Right lung (tissue), 10 donors: ENCODE results near the gene REC114. TPM values are rescaled to one million over a fixed set of nuclear protein-coding genes. Genes with fewer than 3 reads are reported as not detected.
"Not testable (repeated sequence)": the region's sequence is repeated elsewhere in the genome, so short reads cannot be mapped to it uniquely, and the experiment has no call there.

Experiments used
- DNase-seq, 2 donors: peaks; one replicate each; pipeline ENCODE4 v3.0.0-alpha.2; 2013
- long read RNA-seq, 8 donors: transcript quantifications; one replicate each; lab custom pipeline, GENCODE V29; 2026
- polyA plus RNA-seq, 5 donors: library from polyadenylated mRNA; unstranded; fragments of 120-200 nt; gene quantifications; one replicate each; pipeline versions ENCODE4 v1.2.1 to v1.2.3, GENCODE V29; 2013; ENCODE audit warnings: inconsistent platforms in 1 of 5, low replicate concordance in 1 of 5; ENCODE audit not compliant: insufficient read length in 5 of 5, insufficient read depth in 1 of 5

REC114 gene, protein sequence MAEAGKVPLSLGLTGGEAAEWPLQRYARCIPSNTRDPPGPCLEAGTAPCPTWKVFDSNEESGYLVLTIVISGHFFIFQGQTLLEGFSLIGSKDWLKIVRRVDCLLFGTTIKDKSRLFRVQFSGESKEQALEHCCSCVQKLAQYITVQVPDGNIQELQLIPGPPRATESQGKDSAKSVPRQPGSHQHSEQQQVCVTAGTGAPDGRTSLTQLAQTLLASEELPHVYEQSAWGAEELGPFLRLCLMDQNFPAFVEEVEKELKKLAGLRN
- polyA plus RNA-seq = under 1 TPM in 1 of 5 donors, not detected in 4; 0.13 TPM
- long read RNA-seq, donor 1, partial matches to known transcripts = 131 of 144 reads
- long read RNA-seq, donor 1, other reads (novel, unspliced or antisense) = 13 of 144 reads
- long read RNA-seq, donor 2 = 0 reads
- long read RNA-seq, donor 3 = 0 reads
- long read RNA-seq, donor 4, partial matches to known transcripts = 25 of 85 reads
- long read RNA-seq, donor 4, other reads (novel, unspliced or antisense) = 60 of 85 reads
- long read RNA-seq, donor 5, partial matches to known transcripts = 38 of 114 reads
- long read RNA-seq, donor 5, other reads (novel, unspliced or antisense) = 76 of 114 reads
- long read RNA-seq, donor 6, partial matches to known transcripts = 45 of 115 reads
- long read RNA-seq, donor 6, other reads (novel, unspliced or antisense) = 70 of 115 reads
- long read RNA-seq, donor 7, partial matches to known transcripts = 59 of 173 reads
- long read RNA-seq, donor 7, other reads (novel, unspliced or antisense) = 114 of 173 reads
- long read RNA-seq, donor 8, partial matches to known transcripts = 16 of 46 reads
- long read RNA-seq, donor 8, other reads (novel, unspliced or antisense) = 30 of 46 reads

DNA sequence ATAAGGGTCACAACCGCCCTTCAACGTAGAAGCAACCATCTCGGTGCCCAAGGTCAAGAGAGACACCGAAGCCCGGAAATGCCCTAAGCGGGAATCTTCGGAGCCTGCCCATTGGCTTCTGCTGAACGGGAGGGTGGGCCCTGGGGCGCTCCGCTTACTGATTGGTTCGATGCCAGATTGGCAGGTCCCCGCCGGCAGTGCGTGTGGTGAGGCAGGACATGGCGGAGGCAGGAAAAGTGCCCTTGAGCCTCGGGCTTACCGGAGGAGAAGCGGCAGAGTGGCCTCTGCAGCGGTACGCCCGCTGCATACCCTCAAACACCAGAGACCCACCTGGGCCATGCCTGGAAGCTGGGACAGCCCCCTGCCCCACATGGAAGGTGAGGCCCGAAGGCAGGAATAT, at the start of gene REC114:
Gene REC114, plus strand, starts transcription at position 197 of the 400 bp plus-strand sequence. Its CDS starts 22 bp downstream, at position 219.
- DNase-seq = no peak

DNA sequence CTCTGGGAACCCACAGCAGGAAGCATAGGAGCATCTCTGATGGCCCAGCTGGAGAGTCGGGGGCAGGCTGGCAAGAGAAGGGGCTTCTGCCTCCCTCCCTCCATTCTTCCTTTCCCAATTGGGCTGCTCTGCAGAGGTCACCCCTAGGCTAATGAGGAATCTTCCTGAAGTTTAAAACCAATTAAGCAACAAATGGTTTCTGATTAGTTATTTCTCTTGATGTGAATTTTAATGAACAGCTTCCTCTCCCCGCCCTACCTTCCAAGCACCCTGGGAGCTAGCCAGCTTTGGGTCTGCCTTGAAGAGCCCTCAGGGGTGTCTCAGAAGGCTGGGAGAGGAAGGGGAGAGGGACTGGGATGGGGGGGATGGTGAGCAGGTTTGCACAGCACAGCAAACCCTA, 49.6 kb upstream of the REC114 start:
- DNase-seq = no peak

DNA sequence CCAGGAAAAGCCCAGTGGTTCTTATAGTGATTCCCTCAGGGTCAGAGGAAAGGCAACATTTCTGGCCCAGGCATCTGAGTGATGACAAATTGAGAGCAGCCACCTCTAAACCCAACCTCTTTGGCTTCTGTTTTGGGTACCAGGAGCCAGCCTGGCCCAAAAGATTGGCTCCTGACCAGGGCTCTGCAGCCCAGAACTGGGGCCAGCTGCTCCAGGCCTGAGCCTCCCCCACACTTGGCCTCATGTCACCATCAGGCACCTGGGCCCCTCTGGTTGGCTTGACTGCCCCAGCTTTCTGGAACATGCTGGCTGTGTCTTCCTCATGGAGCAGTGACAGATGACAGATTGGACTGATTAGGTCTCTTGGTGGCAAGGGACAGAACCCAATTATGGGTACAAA, 48.2 kb upstream of the REC114 start:
- no peak for DNase-seq

DNA sequence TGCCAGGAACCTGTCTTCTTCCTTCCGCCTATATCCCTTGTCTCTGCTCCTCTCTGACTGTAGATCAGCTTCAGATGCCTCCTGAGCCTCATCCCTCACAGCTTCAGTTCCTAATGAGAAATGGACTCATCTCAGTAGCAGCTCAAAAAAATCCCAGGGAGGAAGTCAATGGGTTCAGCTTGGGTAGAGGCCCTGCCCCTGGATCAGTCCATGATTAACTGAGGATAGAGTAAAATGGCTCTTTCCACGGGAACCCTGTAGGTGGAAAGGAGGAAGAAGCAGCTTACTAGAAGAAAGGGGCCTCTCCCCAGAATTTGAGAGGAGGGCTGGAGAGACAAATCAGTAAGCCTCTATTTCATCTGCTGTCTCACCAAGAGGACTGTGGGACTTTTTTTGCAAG, 47.3 kb upstream of the REC114 start:
- no peak for DNase-seq

DNA sequence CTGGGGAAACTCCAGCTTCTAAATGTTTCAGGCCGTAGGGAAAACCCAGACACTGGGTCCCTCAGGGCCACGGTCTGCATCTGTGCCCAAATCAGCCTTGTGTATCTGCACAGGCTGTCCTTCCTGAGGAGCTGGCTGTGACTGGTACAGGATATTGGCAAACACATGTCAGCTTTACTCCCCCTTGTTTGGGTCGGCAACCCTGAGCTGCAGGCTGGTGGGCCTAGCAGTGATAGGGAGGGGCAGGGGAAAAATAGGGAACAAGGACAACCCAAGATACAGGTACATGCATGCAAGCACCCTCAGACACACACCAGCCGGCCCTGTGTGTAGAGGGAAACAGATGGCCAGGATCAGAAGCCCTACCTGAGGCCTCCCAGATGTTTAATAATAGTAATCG, 45.5 kb upstream of the REC114 start:
- no peak for DNase-seq

DNA sequence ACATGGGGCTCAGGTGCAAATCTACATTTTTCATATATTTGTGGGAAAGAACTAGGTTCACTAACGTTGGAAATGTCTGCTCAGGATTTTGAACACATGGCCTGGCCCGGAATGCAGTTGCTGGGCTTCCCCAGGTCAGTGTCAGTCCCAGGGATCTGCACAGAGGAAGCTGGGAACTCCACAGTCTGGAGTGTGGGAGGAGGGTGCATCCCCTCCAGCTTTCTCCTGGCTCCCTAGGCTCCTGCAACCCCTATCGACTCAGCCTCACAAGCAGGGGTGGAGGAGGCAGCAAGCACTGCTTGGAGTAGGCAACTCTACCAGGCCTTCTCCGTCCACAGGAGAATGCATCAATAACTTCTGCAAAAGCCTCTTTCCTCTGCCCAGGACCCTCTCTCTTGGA, 44.1 kb upstream of the REC114 start:
- no peak for DNase-seq

DNA sequence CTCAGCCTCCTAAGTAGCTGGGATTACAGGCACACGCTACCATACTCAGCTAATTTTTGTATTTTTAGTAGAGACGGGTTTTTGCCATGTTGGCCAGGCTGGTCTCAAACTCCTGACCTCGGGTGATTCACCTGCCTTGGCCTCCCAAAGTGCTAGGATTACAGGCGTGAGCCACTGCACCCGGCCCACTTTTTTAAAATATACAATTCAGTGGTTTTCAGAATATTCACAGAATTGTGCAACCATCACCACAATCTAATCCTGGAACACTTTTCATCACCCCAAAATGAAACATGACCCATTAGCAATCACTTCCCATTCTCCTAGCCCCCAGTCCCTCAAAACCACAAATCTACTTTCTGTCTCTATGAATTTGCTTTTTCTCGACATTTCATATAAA, 42.7 kb upstream of the REC114 start:
- DNase-seq = not testable (repeated sequence)

DNA sequence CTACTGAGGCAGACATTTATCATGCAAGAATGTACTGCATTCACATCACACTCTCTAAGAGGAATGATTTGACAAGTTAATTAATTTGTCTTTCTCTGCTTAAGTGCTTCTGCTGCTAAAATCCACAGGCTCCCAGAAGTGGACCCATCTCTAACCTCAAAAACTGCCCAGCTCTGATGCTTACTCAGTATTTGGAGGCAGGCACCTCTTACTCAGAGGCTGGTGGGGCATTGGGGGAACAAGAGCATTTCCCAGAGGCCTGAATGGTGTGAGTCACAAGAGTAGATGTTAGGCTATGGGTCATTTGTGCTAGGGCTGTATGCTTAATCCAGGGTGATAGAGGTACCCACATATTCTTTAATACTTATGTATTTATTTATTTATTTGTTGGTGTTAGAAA, 39.8 kb upstream of the REC114 start:
- no peak for DNase-seq

DNA sequence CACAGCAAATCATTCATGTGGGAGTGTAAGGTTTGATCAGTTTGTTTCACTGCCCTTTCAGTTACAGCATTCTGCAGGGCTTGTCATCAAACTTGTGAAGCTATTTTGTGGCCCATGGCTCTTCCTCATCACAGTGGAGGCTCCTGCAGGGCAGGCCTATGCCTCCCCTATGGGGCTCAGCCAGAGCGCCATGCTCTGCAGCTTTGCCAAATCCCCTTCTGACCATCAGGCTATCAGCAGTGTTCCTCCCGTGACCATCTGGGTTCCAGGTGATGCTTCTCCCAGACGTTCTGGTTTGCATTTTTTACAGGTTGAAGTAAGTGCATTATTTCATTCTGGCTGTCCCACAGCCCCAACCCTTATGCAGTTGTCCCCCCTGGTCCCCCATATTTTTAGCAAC, 28.1 kb upstream of the REC114 start:
- DNase-seq = no peak

DNA sequence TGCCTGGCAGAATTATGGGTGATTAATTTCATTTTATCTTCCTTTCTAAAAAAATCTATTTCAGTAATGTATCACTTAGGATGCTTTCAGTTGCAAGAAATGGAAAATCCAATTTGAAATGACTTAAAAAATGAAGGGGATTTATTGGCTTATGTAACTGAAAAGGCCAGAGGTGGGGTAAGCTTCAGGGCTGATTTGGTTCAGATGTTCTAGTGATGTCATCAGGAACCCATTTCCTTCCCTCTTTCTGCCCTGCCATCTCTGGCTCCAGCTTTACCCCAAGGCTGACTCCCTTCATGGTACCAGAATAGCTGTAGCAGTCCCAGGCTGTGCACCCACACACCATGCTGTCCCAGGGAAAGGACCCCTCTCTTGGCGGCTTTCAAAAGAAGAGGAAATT, 18.5 kb upstream of the REC114 start:
- DNase-seq = no peak

DNA sequence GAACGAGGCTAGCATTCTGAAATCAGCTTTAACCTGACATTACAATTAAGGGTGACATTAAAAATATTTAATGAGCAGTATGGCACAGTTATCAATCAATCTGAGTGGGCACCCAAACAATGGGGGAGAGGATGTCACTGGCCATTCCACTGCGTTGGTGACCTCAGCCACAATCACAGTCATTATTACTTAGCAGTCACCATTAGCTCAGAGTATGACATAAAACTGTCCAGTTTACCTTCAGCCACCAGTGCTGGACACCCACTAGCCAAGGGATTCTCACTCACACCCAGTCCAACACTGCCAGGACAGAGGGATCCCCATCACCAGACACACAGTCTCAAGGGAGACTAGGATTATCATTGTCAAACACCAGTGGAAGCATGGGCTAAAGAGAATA, 17.5 kb upstream of the REC114 start:
- DNase-seq = no peak

DNA sequence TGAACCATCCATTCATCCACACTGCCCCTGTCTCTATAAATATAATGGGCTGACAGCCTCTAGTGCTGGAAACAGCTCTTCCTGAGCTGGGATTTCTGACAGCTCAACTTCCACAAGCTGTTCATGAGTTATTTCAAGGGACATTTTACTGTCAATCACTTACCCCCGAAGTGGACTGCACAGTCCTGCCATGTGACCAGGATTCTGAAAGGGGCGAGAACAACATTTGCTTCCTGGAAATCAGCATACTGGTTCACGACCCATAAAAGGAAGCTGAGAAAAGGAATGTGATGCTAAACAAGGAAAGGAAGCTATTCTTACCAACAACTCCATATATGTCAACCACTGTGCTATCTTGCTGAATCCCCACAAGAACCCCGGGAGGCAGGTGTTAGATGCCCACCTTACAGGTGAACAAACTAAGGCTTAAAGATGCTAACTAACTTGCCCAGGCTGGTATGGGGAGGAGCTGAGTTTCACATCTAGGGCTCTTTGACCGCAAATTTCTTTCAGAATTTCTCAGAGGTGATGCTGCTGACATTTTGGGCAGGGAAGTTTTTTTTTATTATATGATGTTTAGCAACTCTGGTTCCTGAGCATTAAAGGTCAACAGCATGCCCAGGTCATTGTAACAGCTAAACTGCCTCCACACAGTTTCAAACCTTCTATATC, 16.5 kb upstream of the REC114 start:
- DNase-seq = no peak

DNA sequence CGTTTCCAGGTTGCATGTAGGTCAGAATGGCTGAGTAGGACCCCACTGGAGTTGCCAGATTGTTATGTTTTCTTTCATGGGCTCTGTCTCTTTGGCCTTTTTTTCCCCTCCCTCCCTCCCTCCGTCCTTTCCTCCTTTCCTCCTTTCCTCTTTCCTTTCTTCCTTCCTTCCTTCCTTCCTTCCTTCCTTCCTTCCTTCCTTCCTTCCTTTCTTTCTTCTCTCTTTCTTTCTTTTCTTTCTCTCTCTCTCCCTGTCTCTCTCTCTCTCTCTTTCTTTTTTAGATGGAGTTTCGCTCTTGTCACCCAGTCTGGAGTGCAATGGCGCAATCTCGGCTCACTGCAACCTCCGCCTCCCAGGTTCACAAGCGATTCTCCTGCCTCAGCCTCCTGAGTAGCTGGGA, 11.6 kb upstream of the REC114 start:
- DNase-seq = not testable (repeated sequence)

DNA sequence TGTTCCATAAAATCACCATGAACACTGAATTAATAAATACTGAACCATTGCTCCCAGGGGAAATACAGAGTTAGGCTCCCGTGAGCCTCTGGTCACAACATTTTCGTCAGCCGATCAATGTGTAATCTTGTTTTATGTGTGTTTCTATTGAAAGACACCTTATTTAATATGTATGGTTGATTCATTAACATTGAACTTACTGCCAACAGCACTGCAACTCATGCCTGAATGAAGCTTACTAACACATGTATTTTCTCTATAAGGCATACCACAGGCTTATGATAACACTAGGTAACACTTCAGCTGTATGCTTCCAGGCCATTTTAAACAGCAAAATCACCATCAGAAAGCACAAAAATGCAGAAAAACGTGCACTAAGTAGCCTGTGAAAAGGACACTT, 9.1 kb upstream of the REC114 start:
- DNase-seq = no peak

DNA sequence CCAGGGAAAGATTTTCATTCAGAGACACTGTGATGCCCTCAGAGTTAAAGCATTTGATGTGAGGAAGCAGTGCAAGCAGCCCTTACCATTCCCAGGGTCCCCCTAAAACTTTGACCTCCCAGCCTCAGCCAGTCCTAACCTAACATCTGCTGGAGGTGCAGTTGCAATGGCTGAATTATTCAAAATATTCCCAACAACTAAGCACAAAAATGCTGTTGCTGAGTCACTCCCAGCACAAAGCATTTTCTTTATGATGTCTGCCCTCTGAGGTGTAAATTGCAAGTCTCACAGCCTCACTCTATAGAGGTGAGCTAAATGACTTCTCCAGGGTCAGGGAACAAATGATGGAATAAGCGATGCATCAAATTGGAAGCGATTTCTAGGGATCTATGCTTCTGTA, 6.4 kb upstream of the REC114 start:
- DNase-seq = no peak

DNA sequence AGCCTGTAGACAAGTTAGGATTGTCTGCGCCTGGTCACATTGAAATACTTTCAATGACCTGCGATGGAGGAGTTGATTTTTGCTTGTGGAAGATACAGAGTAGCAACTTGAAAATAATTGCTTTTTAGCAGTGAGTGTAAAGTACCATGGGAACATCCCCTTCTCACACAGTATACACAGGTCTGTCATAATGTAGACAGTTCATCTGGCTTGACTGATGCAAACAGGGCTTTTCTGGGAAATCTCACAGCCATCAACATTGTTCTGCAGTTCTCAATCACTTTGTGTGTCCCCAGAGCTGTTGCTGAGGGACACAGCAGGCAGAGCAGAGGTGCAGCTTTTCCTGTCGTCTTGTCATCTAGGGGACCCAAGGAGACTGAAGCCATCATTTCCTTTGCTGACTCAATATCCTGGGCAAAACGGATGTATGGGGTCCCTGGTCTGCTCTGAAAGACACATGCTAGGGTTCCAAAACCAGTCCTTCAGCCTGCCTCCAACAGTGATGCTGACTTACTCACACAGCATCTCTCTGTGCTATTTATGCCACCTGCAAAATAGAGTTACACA, 5.3 kb upstream of the REC114 start:
- no peak for DNase-seq

DNA sequence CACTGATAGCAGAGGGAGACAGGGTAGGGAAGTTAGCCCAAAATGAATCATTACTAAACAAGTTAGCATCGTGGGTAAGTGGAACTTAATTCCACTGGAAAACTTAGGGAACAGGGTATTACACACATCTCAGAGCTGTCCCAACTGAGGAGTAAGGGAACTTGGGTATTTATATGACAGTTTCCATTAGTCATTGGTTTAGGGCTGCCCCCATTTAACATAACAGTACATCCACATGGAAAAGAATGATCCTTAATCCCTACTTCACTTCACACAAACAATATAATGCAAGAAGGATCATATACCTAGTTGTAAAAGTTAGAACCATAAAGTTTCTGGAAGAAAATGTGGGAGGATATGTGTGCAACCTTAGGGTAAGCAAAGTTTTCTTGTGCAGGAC, 4.3 kb upstream of the REC114 start:
- DNase-seq = no peak

DNA sequence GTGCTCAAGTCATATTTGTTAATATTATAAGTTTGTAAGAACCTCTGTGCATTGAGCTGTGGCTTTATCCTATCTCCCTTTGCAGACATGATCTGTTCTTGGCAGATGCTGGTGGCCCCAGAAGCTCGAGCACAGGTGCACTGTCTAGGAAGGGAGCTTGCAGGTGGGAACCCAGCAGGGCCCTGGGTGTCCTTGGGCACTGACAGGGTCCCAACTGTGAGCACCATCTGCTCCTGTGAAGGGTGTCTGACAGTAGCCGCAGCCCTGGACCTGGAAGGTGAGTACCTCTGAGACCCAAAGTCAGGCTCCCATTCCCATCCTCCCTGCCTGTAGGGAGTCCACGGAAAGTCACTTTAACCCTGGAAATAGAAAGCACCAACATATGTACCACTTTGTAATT, 2.4 kb upstream of the REC114 start:
- DNase-seq = no peak

DNA sequence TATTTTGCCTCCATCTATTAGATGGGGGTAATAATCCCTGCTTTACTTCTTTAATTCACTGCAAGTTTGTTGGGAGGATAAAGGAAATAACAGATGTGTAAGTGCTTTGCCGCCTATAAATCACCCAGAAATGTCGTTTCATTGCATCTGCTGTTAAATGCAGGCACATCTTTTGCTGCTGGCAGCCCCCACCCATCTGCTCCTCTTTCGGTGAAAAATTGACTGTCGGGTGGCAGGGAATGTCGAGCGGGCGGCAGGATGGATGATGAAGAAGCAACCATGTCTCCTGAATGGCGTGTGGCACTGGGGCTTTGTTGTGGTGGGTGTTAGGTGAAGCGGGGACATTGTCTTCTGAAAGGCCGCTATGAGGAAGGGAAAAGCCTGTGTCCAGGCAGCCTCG, 543 bp upstream of the REC114 start:
- no peak for DNase-seq

DNA sequence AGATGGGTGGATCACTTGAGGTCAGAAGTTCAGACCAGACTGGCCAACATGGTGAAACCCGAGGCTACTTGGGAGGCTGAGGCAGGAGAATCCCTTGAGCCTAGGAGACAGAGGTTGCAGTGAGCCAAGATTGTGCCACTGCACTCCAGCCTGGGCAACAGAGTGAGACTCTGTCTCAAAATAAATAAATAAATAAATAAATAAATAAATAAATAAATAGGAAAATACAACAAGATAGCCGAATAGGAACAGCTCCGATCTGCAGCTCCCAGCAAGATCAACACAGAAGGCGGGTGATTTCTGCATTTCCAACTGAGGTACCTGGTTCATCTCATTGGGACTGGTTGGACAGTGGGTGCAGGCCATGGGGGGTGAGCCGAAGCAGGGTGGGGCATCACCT, 4.5 kb downstream of the REC114 start:
- DNase-seq = not testable (repeated sequence)

DNA sequence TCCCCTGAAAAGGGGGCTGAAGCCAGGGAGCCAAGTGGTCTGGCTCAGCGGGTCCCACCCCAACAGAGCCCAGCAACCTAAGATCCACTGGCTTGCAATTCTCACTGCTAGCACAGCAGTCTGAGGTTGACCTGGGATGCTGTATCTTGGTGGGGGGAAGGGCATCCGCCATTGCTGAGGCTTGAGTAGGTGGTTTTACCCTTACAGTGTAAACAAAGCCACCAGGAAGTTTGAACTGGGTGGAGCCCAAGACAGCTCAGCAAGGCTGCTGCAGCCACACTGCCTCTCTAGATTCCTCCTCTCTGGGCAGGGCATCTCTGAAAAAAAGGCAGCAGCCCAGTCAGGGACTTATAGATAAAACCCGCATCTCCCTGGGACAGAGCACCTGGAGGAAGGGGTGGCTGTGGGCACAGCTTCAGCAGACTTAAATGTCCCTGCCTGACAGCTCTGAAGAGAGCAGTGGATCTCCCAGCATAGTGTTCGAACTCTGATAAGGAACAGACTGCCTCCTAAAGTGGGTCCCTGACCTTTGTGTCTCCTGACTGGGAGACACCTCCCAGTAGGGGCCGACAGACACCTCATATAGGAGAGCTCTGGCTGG, 5.3 kb downstream of the REC114 start:
- DNase-seq = not testable (repeated sequence)

DNA sequence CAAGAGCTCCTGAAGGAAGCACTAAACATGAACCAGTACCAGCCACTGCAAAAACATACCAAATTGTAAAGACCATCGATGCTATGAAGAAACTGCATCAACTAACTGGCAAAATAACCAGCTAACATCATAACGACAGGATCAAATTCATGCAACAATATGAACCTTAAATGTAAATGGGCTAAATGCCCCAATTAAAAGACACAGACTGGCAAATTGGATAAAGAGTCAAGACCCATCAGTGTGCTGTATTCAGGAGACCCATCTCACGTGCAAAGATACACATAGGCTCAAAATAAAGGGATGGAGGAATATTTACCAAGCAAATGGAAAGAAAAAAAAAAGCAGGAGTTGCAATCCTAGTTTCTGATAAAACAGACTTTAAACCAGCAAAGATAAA, 7.0 kb downstream of the REC114 start:
- not testable (repeated sequence) for DNase-seq
